ENCODE results near the gene SEMA7A. TPM values are rescaled to one million over a fixed set of nuclear protein-coding genes. Genes with fewer than 3 reads are reported as not detected.
"Not testable (repeated sequence)": the region's sequence is repeated elsewhere in the genome, so short reads cannot be mapped to it uniquely, and the experiment has no call there.

SEMA7A gene
- polyA plus RNA-seq, 1 donor: 5.4 TPM

- DNase-seq (ENCODE audit: low read depth): no peak
Measured at GRCh38 chr15:74399511-74400312, 34.0 kb downstream of the SEMA7A start.

GRCh38 chr15:74399100-74399499 is 34.7 kb downstream of the SEMA7A start:
- DNase-seq (ENCODE audit: low read depth): no peak

- no peak for DNase-seq (ENCODE audit: low read depth)
Measured at GRCh38 chr15:74398183-74398582, 35.6 kb downstream of the SEMA7A start.

- no peak for DNase-seq (ENCODE audit: low read depth)
Measured at GRCh38 chr15:74397239-74398068, 36.3 kb downstream of the SEMA7A start.

- no peak for DNase-seq (ENCODE audit: low read depth)
Measured at GRCh38 chr15:74396445-74397238, 37.1 kb downstream of the SEMA7A start.

- DNase-seq (ENCODE audit: low read depth): no peak
Measured at GRCh38 chr15:74396146-74396438, 37.7 kb downstream of the SEMA7A start.

GRCh38 chr15:74395319-74396145 is 38.2 kb downstream of the SEMA7A start:
- DNase-seq (ENCODE audit: low read depth): no peak

GRCh38 chr15:74394090-74394846 is 39.5 kb downstream of the SEMA7A start:
- no peak for DNase-seq (ENCODE audit: low read depth)

- no peak for DNase-seq (ENCODE audit: low read depth)
Measured at GRCh38 chr15:74393423-74393822, 40.3 kb downstream of the SEMA7A start.

- no peak for DNase-seq (ENCODE audit: low read depth)
Measured at GRCh38 chr15:74392902-74393301, 40.9 kb downstream of the SEMA7A start.

- DNase-seq (ENCODE audit: low read depth): peak; percentile 39
Measured at GRCh38 chr15:74392451-74392830, 41.3 kb downstream of the SEMA7A start.

GRCh38 chr15:74391582-74392450 is 41.9 kb downstream of the SEMA7A start:
- no peak for DNase-seq (ENCODE audit: low read depth)

GRCh38 chr15:74390647-74391288 is 43.0 kb downstream of the SEMA7A start:
- no peak for DNase-seq (ENCODE audit: low read depth)

GRCh38 chr15:74390049-74390646 is 43.6 kb downstream of the SEMA7A start:
- not testable (repeated sequence) for DNase-seq (ENCODE audit: low read depth)

- no peak for DNase-seq (ENCODE audit: low read depth)
Measured at GRCh38 chr15:74389241-74390048, 44.3 kb downstream of the SEMA7A start.

GRCh38 chr15:74388363-74388951 is 45.3 kb downstream of the SEMA7A start:
- DNase-seq (ENCODE audit: low read depth): no peak

GRCh38 chr15:74387621-74388362 is 46.0 kb downstream of the SEMA7A start:
- no peak for DNase-seq (ENCODE audit: low read depth)
